Tibial nerve (tissue), 3 donors: ENCODE measurements around the gene KIAA0319L.

Experiments used
- CTCF ChIP-seq, 5 experiments: fragments of 200-600 bp in 3 of 5; fragments of 450-650 bp in 2 of 5; sonication (generic) in 3 of 5; IDR thresholded peaks; one replicate each; pipeline ENCODE4 v1.5.1; 2016 to 2019; ENCODE audit warnings: antibody characterized with exemption in 5 of 5, mild to moderate bottlenecking in 3 of 5, moderate library complexity in 2 of 5
- POLR2A ChIP-seq, 2 donors: fragments of 450-650 bp; IDR thresholded peaks; one replicate each; pipeline ENCODE4 v1.6.1; 2017; ENCODE audit warnings: antibody characterized with exemption in 2 of 2, mild to moderate bottlenecking in 2 of 2, moderate library complexity in 2 of 2

DNA sequence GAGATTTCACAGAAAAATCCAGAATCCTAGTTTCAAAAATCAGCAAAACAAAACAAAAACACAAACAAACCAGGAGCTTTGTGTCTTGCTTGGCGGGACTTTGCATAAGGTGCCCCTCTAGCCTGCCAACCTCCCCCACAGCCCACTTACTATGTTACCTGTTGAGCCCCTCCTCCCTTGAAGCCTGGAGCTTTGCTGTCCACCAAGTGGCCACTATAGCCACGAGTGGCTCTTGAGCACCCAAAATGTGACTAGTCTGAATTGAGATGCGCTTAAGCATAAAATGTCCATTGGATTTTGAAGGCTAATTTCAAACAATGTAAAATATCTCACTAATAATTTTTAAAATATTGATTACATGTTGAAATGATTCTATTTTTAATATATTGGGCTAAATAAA is 28.1 kb upstream of the KIAA0319L start:
- TF ChIP-seq CTCF (IDR thresholded peaks at IDR 0.05) (no peak), POLR2A (IDR thresholded peaks at IDR 0.05) (no peak)
